OCI-LY7 (cell line): ENCODE results near the gene SGIP1. TPM values are rescaled to one million over a fixed set of nuclear protein-coding genes. Genes with fewer than 3 reads are reported as not detected.
"Not testable (repeated sequence)": the region's sequence is repeated elsewhere in the genome, so short reads cannot be mapped to it uniquely, and the experiment has no call there.

Experiments
- BruUV-seq: library from RNA; stranded (reverse); fragments of 400-500 nt; replicated peaks from 2 replicates; lab custom pipeline; 2021; lab: Mats Ljungman, UMichigan
- CTCF ChIA-PET: fragments of 300-600 bp; sonication (Branson Sonifier 250); formaldehyde crosslinking; loops from one replicate; lab custom pipeline; 2022; ENCODE audit warnings: antibody characterized with exemption; ENCODE audit not compliant: unreplicated experiment; lab: Charles Lee
- POLR2A ChIA-PET: fragments of 300-600 bp; sonication (Branson Sonifier 250); formaldehyde crosslinking; loops from one replicate; lab custom pipeline; 2022; ENCODE audit warnings: antibody characterized with exemption; lab: Charles Lee
- DNase-seq: peaks from one replicate; pipeline ENCODE4 v3.0.0-alpha.2; 2015; ENCODE audit warnings: low spot score
- H2AFZ ChIP-seq: fragments of 200-600 bp; sonication (generic), shearing (Covaris generic); 2 replicates; pipeline ENCODE4 v1.6.1; 2014; ENCODE audit warnings: mild to moderate bottlenecking, antibody characterized with exemption, low read length, moderate library complexity
- H3K27ac ChIP-seq: fragments of 200-600 bp; sonication (generic); 2 replicates; pipeline ENCODE4 v1.5.1; 2014; ENCODE audit warnings: mixed run types, low read depth, mild to moderate bottlenecking, moderate library complexity, low read length, inconsistent platforms; ENCODE audit not compliant: poor library complexity, severe bottlenecking
- H3K36me3 ChIP-seq: fragments of 200-600 bp; sonication (generic); 2 replicates; pipeline ENCODE4 v1.6.1; 2014; ENCODE audit warnings: mild to moderate bottlenecking, antibody characterized with exemption, low read length, moderate library complexity, mixed read lengths; ENCODE audit not compliant: insufficient read depth
- H3K4me1 ChIP-seq: fragments of 200-600 bp; sonication (generic); 2 replicates; pipeline ENCODE4 v1.5.1; 2014; ENCODE audit warnings: mild to moderate bottlenecking, low read length; ENCODE audit not compliant: insufficient read depth, poor library complexity, severe bottlenecking
- H3K4me2 ChIP-seq: fragments of 200-600 bp; sonication (generic); 2 replicates; pipeline ENCODE4 v1.6.1; 2014; ENCODE audit warnings: mild to moderate bottlenecking, low read length
- H3K4me3 ChIP-seq: fragments of 200-600 bp; sonication (generic); 2 replicates; pipeline ENCODE4 v1.5.1; 2014; ENCODE audit warnings: mild to moderate bottlenecking, low read depth, low read length; ENCODE audit not compliant: poor library complexity, severe bottlenecking
- H3K79me2 ChIP-seq: fragments of 200-600 bp; sonication (generic); 2 replicates; pipeline ENCODE4 v1.6.1; 2016; ENCODE audit warnings: low read depth, mild to moderate bottlenecking, low read length, moderate library complexity, mixed read lengths; ENCODE audit not compliant: insufficient read depth
- H3K9me2 ChIP-seq: fragments of 200-600 bp; sonication (generic); 2 replicates; pipeline ENCODE4 v1.6.1; 2016; ENCODE audit warnings: mild to moderate bottlenecking, low read length, mixed read lengths; ENCODE audit not compliant: insufficient read depth
- H3K9me3 ChIP-seq: fragments of 200-600 bp; sonication (generic); 2 replicates; pipeline ENCODE4 v1.6.1; 2014; ENCODE audit warnings: mild to moderate bottlenecking, mixed run types, low read length, mixed read lengths
- H4K20me1 ChIP-seq: fragments of 200-600 bp; sonication (generic); 2 replicates; pipeline ENCODE4 v1.6.1; 2014; ENCODE audit warnings: mild to moderate bottlenecking, antibody characterized with exemption, low read length, moderate library complexity, mixed read lengths; ENCODE audit not compliant: insufficient read depth
- CTCF ChIP-seq: fragments of 200-600 bp; sonication (generic); conservative IDR thresholded peaks from 2 replicates; pipeline ENCODE4 v1.5.1; 2014; ENCODE audit warnings: mild to moderate bottlenecking, antibody characterized with exemption, low read length, moderate library complexity, mixed read lengths
- EZH2phosphoT487 ChIP-seq: fragments of 200-600 bp; sonication (generic); IDR thresholded peaks from 2 replicates; pipeline ENCODE4 v1.6.1; 2018; ENCODE audit warnings: low read depth, borderline replicate concordance, mild to moderate bottlenecking, mixed run types, antibody characterized with exemption, low read length, moderate library complexity, mixed read lengths
- intact Hi-C: fragments of 100-400 bp; cut with micrococcal nuclease; formaldehyde crosslinking; loops from one replicate; pipeline ENCODE4 v1.10.0; 2022; ENCODE audit not compliant: unreplicated experiment
- total RNA-seq, 2 experiments: library from RNA; depleted of rRNA in 1 of 2; stranded (reverse); fragments of >200 nt in 1 of 2; shearing (Covaris generic) in 1 of 2; gene quantifications; 2 replicates each; pipeline ENCODE4 v1.2.3, GENCODE V29; 2014 to 2022

The SGIP1 gene
- total RNA-seq, 2 experiments from 2014 or later = not detected

- intact Hi-C loops = no loop called here
- Histone ChIP-seq H4K20me1 (no peaks in the 10 kb centered on the region), H3K9me2 (no peaks in the 10 kb centered on the region), H3K4me2 (peak overlapping the region; percentile 69), H3K4me3 (peak overlapping the region; percentile 18), H3K79me2 (no peaks in the 10 kb centered on the region), H3K27ac (peak overlapping the region; percentile 9), H3K36me3 (no peaks in the 10 kb centered on the region), H3K4me1 (peaks cover 20% of the 10 kb centered on the region), H3K9me3 (no peaks in the 10 kb centered on the region), H2AFZ (peak overlapping the region; percentile 93)
- peak; percentile 56 for DNase-seq
- ChIA-PET POLR2A (interaction anchor here (0.5 to 2.4 kb wide), 7 partner anchors 8 to 952 kb away, joined by 3 to 15 read pairs (median 3); no protein-coding TSS in a partner anchor), CTCF (no interaction called here)
- no peak for TF ChIP-seq EZH2phosphoT487
- TF ChIP-seq CTCF = 0 out of 2 replicates have a peak, but pooled peaks have one; percentile 12
- no TSS peak for BruUV-seq
Measured at GRCh38 chr1:66788231-66788939, 254.4 kb downstream of the SGIP1 start.

GRCh38 chr1:66791621-66792610, 258.0 kb downstream of the SGIP1 start:
- H3K79me2 ChIP-seq = no peaks in the 10 kb centered on the region
- CTCF ChIA-PET = no interaction called here

GRCh38 chr1:66795839-66796238, 261.9 kb downstream of the SGIP1 start:
- H3K4me3 ChIP-seq, POLR2A ChIA-PET, H3K27ac ChIP-seq, intact Hi-C loops, H3K9me2 ChIP-seq, DNase-seq, BruUV-seq, H3K79me2 ChIP-seq, CTCF ChIA-PET, H2AFZ ChIP-seq, H3K9me3 ChIP-seq, H4K20me1 ChIP-seq, H3K4me1 ChIP-seq, H3K4me2 ChIP-seq, H3K36me3 ChIP-seq: not testable (repeated sequence)

More at GRCh38 chr1:66791621-66792610, 258.0 kb downstream of the SGIP1 start:
- POLR2A ChIA-PET = interaction anchor here (2.1 kb wide), 1 partner anchor 11 kb away, joined by 13 read pairs; no protein-coding TSS in a partner anchor
- peaks cover 6% of the 10 kb centered on the region; the same call in 1 of the 2 replicates for H3K9me3 ChIP-seq
- no TSS peak for BruUV-seq
- H4K20me1 ChIP-seq = no peaks in the 10 kb centered on the region
- TF ChIP-seq EZH2phosphoT487 = no peak
- TF ChIP-seq CTCF = no peak
- peak overlapping the region; percentile 52; the same call in 1 of the 2 replicates for H2AFZ ChIP-seq
- no peak overlapping the region for H3K27ac ChIP-seq
- no peaks in the 10 kb centered on the region for H3K36me3 ChIP-seq
- H3K4me3 ChIP-seq = no peak overlapping the region
- DNase-seq = no peak
- H3K9me2 ChIP-seq = no peaks in the 10 kb centered on the region
- H3K4me1 ChIP-seq = peaks cover 20% of the 10 kb centered on the region
- no peak overlapping the region for H3K4me2 ChIP-seq
- intact Hi-C loops = no loop called here
